Measurements from ENCODE around the gene PHF13.

Gene PHF13

DNA sequence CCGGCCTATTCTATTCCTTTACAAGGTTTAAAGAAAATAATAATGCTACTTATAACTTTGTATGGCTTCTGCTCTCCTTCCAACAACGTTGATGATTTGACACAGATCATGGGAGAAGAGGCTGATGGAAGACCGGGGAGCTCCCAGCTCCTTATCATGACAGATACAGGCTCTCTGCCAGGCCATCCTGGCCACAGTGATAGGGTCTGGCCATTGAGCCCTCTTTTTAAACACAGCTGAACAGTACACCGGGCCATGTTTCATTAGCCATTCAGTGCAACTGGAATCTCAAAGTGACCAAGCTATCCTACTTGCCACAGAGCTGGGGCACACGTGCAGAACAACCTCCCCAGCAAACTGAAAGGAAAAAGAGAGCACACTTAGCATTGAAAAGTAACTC lies 53.2 kb downstream of the PHF13 start:
- DNase-seq (ENCODE audit: low read depth), result no peak

DNA sequence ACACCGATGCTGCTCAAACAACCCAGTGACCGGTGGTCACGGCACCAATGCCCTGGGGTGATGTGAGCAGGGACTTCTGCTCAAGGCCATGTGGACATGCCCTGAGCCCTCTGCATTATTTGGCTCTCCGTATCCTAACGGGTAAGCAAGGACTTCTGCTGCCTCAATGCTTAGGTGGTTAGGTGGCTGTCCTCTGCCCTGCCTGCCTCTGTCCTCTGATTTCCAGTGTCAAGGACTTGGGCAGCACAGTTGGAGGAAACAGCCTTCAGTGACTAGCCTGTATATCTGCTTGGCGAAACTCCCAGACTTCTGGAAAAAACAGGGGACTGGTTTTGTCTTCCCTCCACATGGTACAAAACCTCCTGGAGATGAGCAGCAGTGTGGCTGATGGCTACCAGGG lies 53.6 kb downstream of the PHF13 start:
- DNase-seq (ENCODE audit: low read depth), result no peak

DNA sequence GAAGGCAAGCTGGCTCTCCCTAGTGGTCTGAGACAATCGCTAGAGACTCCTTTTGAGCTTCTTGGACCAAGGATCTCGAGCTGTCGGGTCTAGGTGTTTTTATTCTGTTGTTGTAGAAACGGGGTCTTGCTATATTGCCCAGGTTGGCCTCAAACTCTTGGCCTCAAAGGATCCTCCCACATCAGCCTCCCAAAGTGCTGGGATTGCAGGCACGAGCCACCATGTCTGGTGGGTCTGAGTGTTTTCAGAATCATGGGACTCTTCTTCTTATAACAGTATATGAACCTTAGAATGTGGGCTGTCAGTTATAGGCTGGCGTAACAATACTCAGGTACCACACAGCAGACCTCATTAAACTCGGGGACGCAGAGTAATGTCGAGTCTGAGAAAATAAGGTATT lies 55.0 kb downstream of the PHF13 start:
- DNase-seq (ENCODE audit: low read depth), result no peak

DNA sequence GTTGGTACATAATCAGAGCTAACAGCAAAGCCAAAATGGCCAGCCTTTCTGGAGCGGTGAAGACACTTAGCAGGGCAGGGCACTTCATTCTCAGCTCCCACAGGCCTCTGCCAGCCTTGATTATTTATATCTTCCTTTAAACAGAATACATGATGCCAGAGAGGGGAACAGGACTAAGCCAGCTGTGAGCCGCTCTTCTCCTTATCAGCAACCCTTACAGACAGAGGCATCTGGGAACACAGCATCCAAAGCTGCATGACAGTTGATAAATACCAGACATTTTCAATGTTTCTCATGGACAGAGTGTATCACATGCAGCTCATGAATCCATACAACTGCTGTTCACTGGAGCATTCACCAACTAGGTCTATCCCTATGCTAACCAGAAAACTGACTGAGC lies 59.0 kb downstream of the PHF13 start:
- no peak for DNase-seq (ENCODE audit: low read depth)

Data from activated gamma-delta T cell treated with anti-CD3 and anti-CD28 coated beads, Interleukin-2, amount 50 U/mL, for 16 hours (primary cell).